Measurements from ENCODE around the gene STPG4.
"Not testable (repeated sequence)": the region's sequence is repeated elsewhere in the genome, so short reads cannot be mapped to it uniquely, and the experiment has no call there.

STPG4 gene

GRCh38 chr2:47155091-47155876, at the start of gene STPG4:
STPG4 (minus strand) TSS chr2:47155308; CDS start chr2:47155251, 57 bp downstream.
- in situ Hi-C loops (cut with MboI; ENCODE audit: low sequenced_read_pairs), result no loop called here

- in situ Hi-C loops (cut with MboI; ENCODE audit: low sequenced_read_pairs), result no loop called here
Measured at GRCh38 chr2:47204691-47205090, 49.6 kb upstream of the STPG4 start.

GRCh38 chr2:47203995-47204394, 48.9 kb upstream of the STPG4 start:
- in situ Hi-C loops (cut with MboI; ENCODE audit: low sequenced_read_pairs), result no loop called here

- in situ Hi-C loops (cut with MboI; ENCODE audit: low sequenced_read_pairs), result no loop called here
Measured at GRCh38 chr2:47201224-47201623, 46.1 kb upstream of the STPG4 start.

GRCh38 chr2:47198985-47199451, 43.9 kb upstream of the STPG4 start:
- in situ Hi-C loops (cut with MboI; ENCODE audit: low sequenced_read_pairs), result no loop called here

GRCh38 chr2:47196499-47196898, 41.4 kb upstream of the STPG4 start:
- in situ Hi-C loops (cut with MboI; ENCODE audit: low sequenced_read_pairs), result no loop called here

GRCh38 chr2:47196046-47196445, 40.9 kb upstream of the STPG4 start:
- in situ Hi-C loops (cut with MboI; ENCODE audit: low sequenced_read_pairs), result no loop called here

GRCh38 chr2:47195148-47195547, 40.0 kb upstream of the STPG4 start:
- in situ Hi-C loops (cut with MboI; ENCODE audit: low sequenced_read_pairs), result no loop called here

GRCh38 chr2:47194410-47194809, 39.3 kb upstream of the STPG4 start:
- in situ Hi-C loops (cut with MboI; ENCODE audit: low sequenced_read_pairs), result no loop called here

GRCh38 chr2:47193607-47194006, 38.5 kb upstream of the STPG4 start:
- in situ Hi-C loops (cut with MboI; ENCODE audit: low sequenced_read_pairs), result no loop called here

GRCh38 chr2:47190188-47190881, 35.2 kb upstream of the STPG4 start:
- in situ Hi-C loops (cut with MboI; ENCODE audit: low sequenced_read_pairs), result no loop called here

- in situ Hi-C loops (cut with MboI; ENCODE audit: low sequenced_read_pairs), result no loop called here
Measured at GRCh38 chr2:47189635-47190034, 34.5 kb upstream of the STPG4 start.

GRCh38 chr2:47187069-47187468, 32.0 kb upstream of the STPG4 start:
- in situ Hi-C loops (cut with MboI; ENCODE audit: low sequenced_read_pairs), result no loop called here

GRCh38 chr2:47186351-47186750, 31.2 kb upstream of the STPG4 start:
- in situ Hi-C loops (cut with MboI; ENCODE audit: low sequenced_read_pairs), result no loop called here

GRCh38 chr2:47185098-47185497, 30.0 kb upstream of the STPG4 start:
- in situ Hi-C loops (cut with MboI; ENCODE audit: low sequenced_read_pairs), result not testable (repeated sequence)

- in situ Hi-C loops (cut with MboI; ENCODE audit: low sequenced_read_pairs), result no loop called here
Measured at GRCh38 chr2:47181176-47181575, 26.1 kb upstream of the STPG4 start.

- in situ Hi-C loops (cut with MboI; ENCODE audit: low sequenced_read_pairs), result no loop called here
Measured at GRCh38 chr2:47180531-47180930, 25.4 kb upstream of the STPG4 start.

GRCh38 chr2:47179388-47179787, 24.3 kb upstream of the STPG4 start:
- in situ Hi-C loops (cut with MboI; ENCODE audit: low sequenced_read_pairs), result no loop called here

GRCh38 chr2:47178341-47178740, 23.2 kb upstream of the STPG4 start:
- in situ Hi-C loops (cut with MboI; ENCODE audit: low sequenced_read_pairs), result no loop called here

- in situ Hi-C loops (cut with MboI; ENCODE audit: low sequenced_read_pairs), result no loop called here
Measured at GRCh38 chr2:47177043-47177565, 22.0 kb upstream of the STPG4 start.

- in situ Hi-C loops (cut with MboI; ENCODE audit: low sequenced_read_pairs), result no loop called here
Measured at GRCh38 chr2:47174733-47175361, 19.7 kb upstream of the STPG4 start.

Data from HL-60/S4 treated with phorbol 12-myristate 13-acetate at 8.2 ng/mL for 4 days and 3 days (cell line).